Liver (tissue), 9 donors: ENCODE measurements around the gene DNAH10. TPM values are rescaled to one million over a fixed set of nuclear protein-coding genes. Genes with fewer than 3 reads are reported as not detected.

ENCODE experiments used
- DNase-seq: peaks from one replicate; pipeline ENCODE4 v3.0.0-alpha.2; 2017; ENCODE audit warnings: low spot score
- H3K27ac ChIP-seq, 2 donors: one replicate each; pipeline ENCODE4 v1.7.0; 2013; ENCODE audit warnings: inconsistent platforms in 2 of 2, low read length in 2 of 2, control low read depth in 1 of 2, low read depth in 1 of 2, mild to moderate bottlenecking in 1 of 2
- H3K27me3 ChIP-seq, 4 donors: one replicate each; pipeline versions ENCODE4 v1.6.1 to v1.7.0; 2013; ENCODE audit warnings: low read length in 3 of 4, inconsistent platforms in 1 of 4, mild to moderate bottlenecking in 1 of 4, moderate library complexity in 1 of 4; ENCODE audit not compliant: control insufficient read depth in 4 of 4, insufficient read depth in 4 of 4
- H3K36me3 ChIP-seq, 4 donors: one replicate each; pipeline versions ENCODE4 v1.6.1 to v1.7.0; 2013; ENCODE audit warnings: low read length in 3 of 4, mild to moderate bottlenecking in 3 of 4, low read depth in 1 of 4, moderate library complexity in 1 of 4; ENCODE audit not compliant: control insufficient read depth in 4 of 4, insufficient read depth in 3 of 4
- H3K4me1 ChIP-seq, 4 donors: one replicate each; pipeline versions ENCODE4 v1.6.1 to v1.7.0; 2013; ENCODE audit warnings: low read length in 3 of 4, mild to moderate bottlenecking in 3 of 4, moderate library complexity in 1 of 4; ENCODE audit not compliant: control insufficient read depth in 4 of 4, insufficient read depth in 4 of 4
- H3K4me3 ChIP-seq, 3 donors: one replicate each; pipeline versions ENCODE4 v1.6.1 to v1.7.0; 2013; ENCODE audit warnings: low read length in 3 of 3, control low read depth in 1 of 3, low read depth in 1 of 3, mild to moderate bottlenecking in 1 of 3
- H3K9ac ChIP-seq, 2 donors: one replicate each; pipeline ENCODE4 v1.7.0; 2013; ENCODE audit warnings: low read length in 2 of 2, mild to moderate bottlenecking in 2 of 2, moderate library complexity in 2 of 2, control low read depth in 1 of 2, low read depth in 1 of 2
- H3K9me3 ChIP-seq, 4 donors: one replicate each; pipeline versions ENCODE4 v1.6.1 to v1.7.0; 2013; ENCODE audit warnings: low read length in 3 of 4; ENCODE audit not compliant: control insufficient read depth in 4 of 4
- ATF3 ChIP-seq: IDR thresholded peaks from 2 replicates; pipeline ENCODE4 v1.6.1; 2016; ENCODE audit warnings: antibody characterized with exemption
- EGR1 ChIP-seq, 2 donors: IDR thresholded peaks; 2 replicates each; pipeline ENCODE4 v1.6.1; 2016 to 2018; ENCODE audit warnings: antibody characterized with exemption in 2 of 2, low read depth in 2 of 2
- FOXA1 ChIP-seq: IDR thresholded peaks from 2 replicates; pipeline ENCODE4 v1.6.1; 2016; ENCODE audit warnings: antibody characterized with exemption
- FOXA2 ChIP-seq: IDR thresholded peaks from 2 replicates; pipeline ENCODE4 v1.6.1; 2016; ENCODE audit warnings: antibody characterized with exemption
- GABPA ChIP-seq, 2 donors: IDR thresholded peaks in 1 of 2; conservative IDR thresholded peaks in 1 of 2; 2 replicates each; pipeline ENCODE4 v1.6.1; 2016; ENCODE audit warnings: antibody characterized with exemption in 2 of 2, mild to moderate bottlenecking in 1 of 2, moderate library complexity in 1 of 2
- HNF4A ChIP-seq, 2 donors: conservative IDR thresholded peaks; 2 replicates each; pipeline ENCODE4 v1.6.1; 2016; ENCODE audit warnings: antibody characterized with exemption in 2 of 2, mild to moderate bottlenecking in 2 of 2
- HNF4G ChIP-seq: IDR thresholded peaks from 2 replicates; pipeline ENCODE4 v1.6.1; 2016; ENCODE audit warnings: antibody characterized with exemption
- JUND ChIP-seq, 2 donors: IDR thresholded peaks; 2 replicates each; pipeline ENCODE4 v1.6.1; 2016; ENCODE audit warnings: antibody characterized with exemption in 2 of 2
- MAX ChIP-seq: IDR thresholded peaks from 2 replicates; pipeline ENCODE4 v1.6.1; 2016; ENCODE audit warnings: antibody characterized with exemption
- NR2F2 ChIP-seq: IDR thresholded peaks from 2 replicates; pipeline ENCODE4 v1.6.1; 2016; ENCODE audit warnings: antibody characterized with exemption
- RAD21 ChIP-seq, 2 donors: IDR thresholded peaks; 2 replicates each; pipeline ENCODE4 v1.6.1; 2016; ENCODE audit warnings: antibody characterized with exemption in 2 of 2, mild to moderate bottlenecking in 2 of 2
- REST ChIP-seq: IDR thresholded peaks from 2 replicates; pipeline ENCODE4 v1.6.1; 2016; ENCODE audit warnings: antibody characterized with exemption, mild to moderate bottlenecking
- RXRA ChIP-seq, 2 donors: IDR thresholded peaks; 2 replicates each; pipeline ENCODE4 v1.6.1; 2017 to 2018; ENCODE audit warnings: antibody characterized with exemption in 2 of 2, mild to moderate bottlenecking in 1 of 2
- SP1 ChIP-seq: IDR thresholded peaks from 2 replicates; pipeline ENCODE4 v1.6.1; 2018; ENCODE audit warnings: antibody characterized with exemption, mild to moderate bottlenecking
- TAF1 ChIP-seq: conservative IDR thresholded peaks from 2 replicates; pipeline ENCODE4 v1.6.1; 2016; ENCODE audit warnings: antibody characterized with exemption, mild to moderate bottlenecking
- YY1 ChIP-seq: IDR thresholded peaks from 2 replicates; pipeline ENCODE4 v1.6.1; 2016; ENCODE audit warnings: antibody characterized with exemption, mild to moderate bottlenecking
- WGBS: extraction: QIAGEN DNeasy Blood & Tissue Kit; methylation state at CpG from one replicate; pipeline ENCODE4 v1.1.7; 2013; 5-methylcytosine and 5-hydroxymethylcytosine counted together
- polyA plus RNA-seq, 2 donors: library from polyadenylated mRNA; stranded (reverse) in 1 of 2; unstranded in 1 of 2; fragments of 200-250 nt in 1 of 2; fragments of >200 nt in 1 of 2; fragmentation: Nextera tagmentation in 1 of 2; extraction: Ambion mirVana in 1 of 2; gene quantifications; one replicate each; pipeline versions ENCODE4 v1.2.1 to v1.2.3, GENCODE V29; 2013 to 2015
- total RNA-seq, 2 donors: library from RNA; depleted of rRNA; stranded (reverse); fragments of >200 nt; gene quantifications; one replicate each; pipeline ENCODE4 v1.2.3, GENCODE V29; 2014
- TF ChIP-seq, protein P1 (sequence below): IDR thresholded peaks from 2 replicates; pipeline ENCODE4 v1.6.1; 2016; ENCODE audit warnings: antibody characterized with exemption
- TF ChIP-seq, protein P2 (sequence below): fragments of 150-350 bp; IDR thresholded peaks from 2 replicates; pipeline ENCODE4 v1.5.1; 2017; ENCODE audit warnings: improper control_type of control experiment, low read depth, low read length; ENCODE audit not compliant: missing input control
- donor health status: healthy.
- donor health status: healthy.
- donor health status: healthy.
- donor health status: healthy.
- donor health status: healthy.

The DNAH10 gene
- total and polyA plus RNA-seq, 4 donors = 0.05 to 0.47 (median 0.07) TPM

- Histone ChIP-seq H3K36me3 (no peaks in the 10 kb centered on the region), H3K9me3 (no peaks in the 10 kb centered on the region), H3K4me1 (no peaks in the 10 kb centered on the region), H3K9ac (no peak overlapping the region), H3K4me3 (no peak overlapping the region), H3K27ac (no peak overlapping the region), H3K27me3 (peaks cover 0 to 2% (median under 1%) of the 10 kb centered on the region in 4 donors)
- TF ChIP-seq JUND (IDR thresholded peaks at IDR 0.05) = no peak
- no peak for TF ChIP-seq RXRA (IDR thresholded peaks at IDR 0.05)
- TF ChIP-seq, protein P1, sequence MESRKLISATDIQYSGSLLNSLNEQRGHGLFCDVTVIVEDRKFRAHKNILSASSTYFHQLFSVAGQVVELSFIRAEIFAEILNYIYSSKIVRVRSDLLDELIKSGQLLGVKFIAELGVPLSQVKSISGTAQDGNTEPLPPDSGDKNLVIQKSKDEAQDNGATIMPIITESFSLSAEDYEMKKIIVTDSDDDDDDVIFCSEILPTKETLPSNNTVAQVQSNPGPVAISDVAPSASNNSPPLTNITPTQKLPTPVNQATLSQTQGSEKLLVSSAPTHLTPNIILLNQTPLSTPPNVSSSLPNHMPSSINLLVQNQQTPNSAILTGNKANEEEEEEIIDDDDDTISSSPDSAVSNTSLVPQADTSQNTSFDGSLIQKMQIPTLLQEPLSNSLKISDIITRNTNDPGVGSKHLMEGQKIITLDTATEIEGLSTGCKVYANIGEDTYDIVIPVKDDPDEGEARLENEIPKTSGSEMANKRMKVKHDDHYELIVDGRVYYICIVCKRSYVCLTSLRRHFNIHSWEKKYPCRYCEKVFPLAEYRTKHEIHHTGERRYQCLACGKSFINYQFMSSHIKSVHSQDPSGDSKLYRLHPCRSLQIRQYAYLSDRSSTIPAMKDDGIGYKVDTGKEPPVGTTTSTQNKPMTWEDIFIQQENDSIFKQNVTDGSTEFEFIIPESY = no peak
- TF ChIP-seq SP1 = no peak
- TF ChIP-seq GABPA (IDR thresholded peaks at IDR 0.05 in 1 of 2, conservative IDR thresholded peaks at IDR 0.05 in 1 of 2) = no peak
- TF ChIP-seq HNF4G = no peak
- no peak for TF ChIP-seq TAF1
- no peak for TF ChIP-seq REST
- TF ChIP-seq RAD21 (IDR thresholded peaks at IDR 0.05) = no peak
- TF ChIP-seq NR2F2 = no peak
- TF ChIP-seq MAX = no peak
- TF ChIP-seq ATF3 = no peak
- TF ChIP-seq FOXA2 = no peak
- TF ChIP-seq FOXA1 = no peak
- no peak for TF ChIP-seq EGR1 (IDR thresholded peaks at IDR 0.05; ENCODE audit: low read depth in 2 of 2)
- TF ChIP-seq HNF4A (conservative IDR thresholded peaks at IDR 0.05) = no peak
- TF ChIP-seq, protein P2, sequence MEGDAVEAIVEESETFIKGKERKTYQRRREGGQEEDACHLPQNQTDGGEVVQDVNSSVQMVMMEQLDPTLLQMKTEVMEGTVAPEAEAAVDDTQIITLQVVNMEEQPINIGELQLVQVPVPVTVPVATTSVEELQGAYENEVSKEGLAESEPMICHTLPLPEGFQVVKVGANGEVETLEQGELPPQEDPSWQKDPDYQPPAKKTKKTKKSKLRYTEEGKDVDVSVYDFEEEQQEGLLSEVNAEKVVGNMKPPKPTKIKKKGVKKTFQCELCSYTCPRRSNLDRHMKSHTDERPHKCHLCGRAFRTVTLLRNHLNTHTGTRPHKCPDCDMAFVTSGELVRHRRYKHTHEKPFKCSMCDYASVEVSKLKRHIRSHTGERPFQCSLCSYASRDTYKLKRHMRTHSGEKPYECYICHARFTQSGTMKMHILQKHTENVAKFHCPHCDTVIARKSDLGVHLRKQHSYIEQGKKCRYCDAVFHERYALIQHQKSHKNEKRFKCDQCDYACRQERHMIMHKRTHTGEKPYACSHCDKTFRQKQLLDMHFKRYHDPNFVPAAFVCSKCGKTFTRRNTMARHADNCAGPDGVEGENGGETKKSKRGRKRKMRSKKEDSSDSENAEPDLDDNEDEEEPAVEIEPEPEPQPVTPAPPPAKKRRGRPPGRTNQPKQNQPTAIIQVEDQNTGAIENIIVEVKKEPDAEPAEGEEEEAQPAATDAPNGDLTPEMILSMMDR = no peak
- TF ChIP-seq YY1 = no peak
- DNase-seq = no peak
- WGBS = 89% methylated on average over 5 of the region's 5 CpGs
Observed at GRCh38 chr12:123897221-123897620, 135.1 kb downstream of the DNAH10 start.
